SK-N-SH (cell line): Measurements from ENCODE around the gene JAML. TPM values are rescaled to one million over a fixed set of nuclear protein-coding genes. Genes with fewer than 3 reads are reported as not detected.

Experiments used
- CTCF ChIA-PET: fragments of 300-600, 350-600 bp; formaldehyde crosslinking; extraction: SDS; loops from one replicate; lab custom pipeline; 2021; lab: Yijun Ruan, JAX
- POLR2A ChIA-PET: fragments of 350-600 bp; sonication (Branson Sonifier 250); formaldehyde crosslinking; extraction: SDS; loops from one replicate; lab custom pipeline; 2020; ENCODE audit warnings: antibody characterized with exemption, inconsistent platforms; lab: Yijun Ruan, JAX
- DNase-seq: peaks from one replicate; pipeline ENCODE4 v3.0.0; 2012
- H2AFZ ChIP-seq: fragments of 200-600 bp; sonication (generic); 2 replicates; pipeline ENCODE4 v1.8.1; 2016; ENCODE audit warnings: antibody characterized with exemption, mild to moderate bottlenecking, low read depth
- H3F3A ChIP-seq: fragments of 200-600 bp; sonication (generic); replicated peaks from 2 replicates; pipeline ENCODE3; 2016; ENCODE audit warnings: antibody characterized with exemption, mild to moderate bottlenecking; ENCODE audit not compliant: insufficient read depth
- H3K27ac ChIP-seq, 2 experiments: fragments of 200-500 bp in 1 of 2; fragments of 200-600 bp in 1 of 2; sonication (Bioruptor generic) in 1 of 2; sonication (generic), shearing (Covaris generic) in 1 of 2; 2 replicates each; pipeline versions ENCODE4 v1.5.1 to v1.6.1; 2014 to 2016; ENCODE audit warnings: low read depth in 2 of 2, inconsistent platforms in 1 of 2, low read length in 1 of 2, mild to moderate bottlenecking in 1 of 2, mixed read lengths in 1 of 2
- H3K27me3 ChIP-seq: fragments of 200-600 bp; sonication (generic), shearing (Covaris generic); 2 replicates; pipeline ENCODE4 v1.6.1; 2016; ENCODE audit warnings: mixed run types; ENCODE audit not compliant: insufficient read depth
- H3K36me3 ChIP-seq, 2 experiments: fragments of 200-500 bp in 1 of 2; fragments of 200-600 bp in 1 of 2; sonication (Bioruptor generic) in 1 of 2; sonication (generic) in 1 of 2; replicated peaks in 1 of 2; 2 replicates each; pipeline versions ENCODE3 to v1.5.1; 2014 to 2016; ENCODE audit warnings: low read length in 1 of 2, mild to moderate bottlenecking in 1 of 2; ENCODE audit not compliant: insufficient read depth in 2 of 2, control insufficient read depth in 1 of 2
- H3K4me1 ChIP-seq, 2 experiments: fragments of 200-500 bp in 1 of 2; fragments of 200-600 bp in 1 of 2; sonication (Bioruptor generic) in 1 of 2; sonication (generic), shearing (Covaris generic) in 1 of 2; 2 replicates each; pipeline versions ENCODE4 v1.5.1 to v1.6.1; 2014 to 2016; ENCODE audit warnings: low read depth in 1 of 2, low read length in 1 of 2, mixed run types in 1 of 2; ENCODE audit not compliant: insufficient read depth in 2 of 2, control insufficient read depth in 1 of 2
- H3K4me2 ChIP-seq: fragments of 200-600 bp; sonication (generic), shearing (Covaris generic); 2 replicates; pipeline ENCODE4 v1.6.1; 2017; ENCODE audit warnings: mixed run types
- H3K4me3 ChIP-seq, 2 experiments: fragments of 200-500 bp in 1 of 2; fragments of 200-600 bp in 1 of 2; sonication (Bioruptor generic) in 1 of 2; sonication (generic), shearing (Covaris generic) in 1 of 2; 2 replicates each; pipeline versions ENCODE4 v1.5.1 to v1.8.1; 2014 to 2016; ENCODE audit warnings: low read depth in 2 of 2, inconsistent platforms in 1 of 2, low read length in 1 of 2, mild to moderate bottlenecking in 1 of 2, mixed read lengths in 1 of 2, moderate library complexity in 1 of 2
- H3K79me2 ChIP-seq: fragments of 200-600 bp; sonication (generic); 2 replicates; pipeline ENCODE4 v1.8.1; 2017; ENCODE audit warnings: mild to moderate bottlenecking; ENCODE audit not compliant: insufficient read depth
- H3K9ac ChIP-seq: fragments of 200-600 bp; sonication (generic); 2 replicates; pipeline ENCODE4 v1.6.1; 2017; ENCODE audit warnings: mixed run types
- H3K9me2 ChIP-seq: fragments of 200-600 bp; sonication (generic); 2 replicates; pipeline ENCODE4 v1.6.1; 2017; ENCODE audit warnings: mixed run types
- H3K9me3 ChIP-seq: fragments of 200-600 bp; sonication (generic); 2 replicates; pipeline ENCODE4 v1.6.1; 2017; ENCODE audit warnings: mixed run types, mild to moderate bottlenecking, moderate library complexity
- H4K20me1 ChIP-seq: fragments of 200-600 bp; sonication (generic); 2 replicates; pipeline ENCODE4 v1.6.1; 2017; ENCODE audit warnings: mild to moderate bottlenecking, mixed run types; ENCODE audit not compliant: insufficient read depth
- CHD2 ChIP-seq: fragments of 150-350 bp; IDR thresholded peaks from 2 replicates; pipeline ENCODE4 v1.6.1; 2018; ENCODE audit warnings: low read length; ENCODE audit not compliant: partially characterized antibody
- FOSL2 ChIP-seq: IDR thresholded peaks from 2 replicates; pipeline ENCODE4 v1.4.0; 2012; ENCODE audit warnings: low read depth, mild to moderate bottlenecking, moderate library complexity, borderline replicate concordance
- FOXJ3 ChIP-seq: sonication (generic); formaldehyde crosslinking; IDR thresholded peaks from 2 replicates; pipeline ENCODE4 v1.5.1; 2020; ENCODE audit warnings: mild to moderate bottlenecking, missing genetic modification reagents
- MEF2A ChIP-seq: IDR thresholded peaks from 2 replicates; pipeline ENCODE4 v1.4.0; 2012; ENCODE audit warnings: low read depth, borderline replicate concordance
- NFIC ChIP-seq: IDR thresholded peaks from 2 replicates; pipeline ENCODE4 v1.4.0; 2012; ENCODE audit warnings: borderline replicate concordance
- PBX3 ChIP-seq: IDR thresholded peaks from 2 replicates; pipeline ENCODE4; 2012
- RCOR1 ChIP-seq: fragments of 150-350 bp; IDR thresholded peaks from 2 replicates; pipeline ENCODE4 v1.6.1; 2017; ENCODE audit warnings: antibody characterized with exemption, low read length
- REST ChIP-seq: IDR thresholded peaks from 2 replicates; pipeline ENCODE4 v1.6.1; 2012; ENCODE audit warnings: mild to moderate bottlenecking, low read depth, low read length, moderate library complexity
- RXRA ChIP-seq: IDR thresholded peaks from 2 replicates; pipeline ENCODE4 v1.4.0; 2012; ENCODE audit warnings: low read depth, mild to moderate bottlenecking, borderline replicate concordance
- SIN3A ChIP-seq: IDR thresholded peaks from 2 replicates; pipeline ENCODE4 v1.6.1; 2012; ENCODE audit warnings: low read depth, mild to moderate bottlenecking, low read length, moderate library complexity, borderline replicate concordance
- SMC3 ChIP-seq: IDR thresholded peaks from 2 replicates; pipeline ENCODE4 v1.6.1; 2012; ENCODE audit warnings: low read depth, low read length, improper control_type of control experiment
- USF1 ChIP-seq: IDR thresholded peaks from 2 replicates; pipeline ENCODE4 v1.4.0; 2012; ENCODE audit warnings: low read depth, borderline replicate concordance
- WGBS: methylation state at CpG from one replicate; pipeline ENCODE4 v1.1.6; 2017; ENCODE audit warnings: low lambda C conversion rate; 5-methylcytosine and 5-hydroxymethylcytosine counted together
- polyA plus RNA-seq, 3 experiments: library from polyadenylated mRNA; depleted of rRNA; stranded (reverse); fragments of >200 nt; gene quantifications; 2 replicates each; pipeline ENCODE4 v1.2.3, GENCODE V29; 2012

Gene JAML
- polyA plus RNA-seq, 1 of the 3 experiments (the other 2 are of a cell fraction) = not detected

GRCh38 chr11:118263112-118263511 is 38.3 kb upstream of the JAML start:
- Histone ChIP-seq H3K9ac (no peak overlapping the region), H3K36me3 (no peaks in the 10 kb centered on the region), H3K4me2 (0 out of 2 replicates have a peak overlapping the region, but pooled peaks have one; percentile 55), H3F3A (no peaks in the 10 kb centered on the region), H4K20me1 (no peaks in the 10 kb centered on the region), H3K79me2 (no peaks in the 10 kb centered on the region), H3K27ac (no peak overlapping the region), H3K4me3 (no peak overlapping the region), H3K27me3 (peaks cover 28% of the 10 kb centered on the region; the same call in 1 of the 2 replicates), H3K4me1 (no peaks in the 10 kb centered on the region), H2AFZ (no peak overlapping the region), H3K9me2 (no peaks in the 10 kb centered on the region), H3K9me3 (no peaks in the 10 kb centered on the region)
- DNase-seq = no peak
- CTCF ChIA-PET = interaction anchor here (0.9 to 1.4 kb wide), 2 partner anchors 42 to 64 kb away, joined by 3 to 4 read pairs; no protein-coding TSS in a partner anchor
- POLR2A ChIA-PET = no interaction called here
- TF ChIP-seq FOSL2 (no peak), MEF2A (no peak), NFIC (no peak), REST (no peak), RCOR1 (no peak), PBX3 (no peak), FOXJ3 (CRISPR knock-in tag) (no peak), SIN3A (no peak), RXRA (no peak)
- WGBS = 40% methylated on average over 4 of the region's 4 CpGs

- no peaks in the 10 kb centered on the region for H3K9me3 ChIP-seq
- peaks cover 16% of the 10 kb centered on the region; the same call in 1 of the 2 replicates for H3K27me3 ChIP-seq
- TF ChIP-seq USF1 (no peak), SMC3 (no peak), CHD2 (no peak), NFIC (no peak), REST (no peak)
- H2AFZ ChIP-seq = no peak overlapping the region
- H4K20me1 ChIP-seq = no peaks in the 10 kb centered on the region
- no peak overlapping the region for H3K4me3 ChIP-seq
- POLR2A ChIA-PET = no interaction called here
- CTCF ChIA-PET = no interaction called here
- DNase-seq = no peak
- no peak overlapping the region for H3K9ac ChIP-seq
- H3K79me2 ChIP-seq = no peaks in the 10 kb centered on the region
- no peak overlapping the region for H3K4me2 ChIP-seq
- H3K4me1 ChIP-seq = no peaks in the 10 kb centered on the region
- WGBS = 9% methylated on average over 3 of the region's 3 CpGs
- H3K9me2 ChIP-seq = no peaks in the 10 kb centered on the region
- no peaks in the 10 kb centered on the region for H3F3A ChIP-seq
- H3K27ac ChIP-seq = no peak overlapping the region
- no peaks in the 10 kb centered on the region for H3K36me3 ChIP-seq
These were observed 35.5 kb upstream of the JAML start for GRCh38 chr11:118260353-118260752.
